Measurements from ENCODE around the gene SHD.
"Not testable (repeated sequence)": the region's sequence is repeated elsewhere in the genome, so short reads cannot be mapped to it uniquely, and the experiment has no call there.

GRCh38 chr19:4274321-4274686, 4.8 kb upstream of the SHD start:
- TF ChIP-seq, protein P1, sequence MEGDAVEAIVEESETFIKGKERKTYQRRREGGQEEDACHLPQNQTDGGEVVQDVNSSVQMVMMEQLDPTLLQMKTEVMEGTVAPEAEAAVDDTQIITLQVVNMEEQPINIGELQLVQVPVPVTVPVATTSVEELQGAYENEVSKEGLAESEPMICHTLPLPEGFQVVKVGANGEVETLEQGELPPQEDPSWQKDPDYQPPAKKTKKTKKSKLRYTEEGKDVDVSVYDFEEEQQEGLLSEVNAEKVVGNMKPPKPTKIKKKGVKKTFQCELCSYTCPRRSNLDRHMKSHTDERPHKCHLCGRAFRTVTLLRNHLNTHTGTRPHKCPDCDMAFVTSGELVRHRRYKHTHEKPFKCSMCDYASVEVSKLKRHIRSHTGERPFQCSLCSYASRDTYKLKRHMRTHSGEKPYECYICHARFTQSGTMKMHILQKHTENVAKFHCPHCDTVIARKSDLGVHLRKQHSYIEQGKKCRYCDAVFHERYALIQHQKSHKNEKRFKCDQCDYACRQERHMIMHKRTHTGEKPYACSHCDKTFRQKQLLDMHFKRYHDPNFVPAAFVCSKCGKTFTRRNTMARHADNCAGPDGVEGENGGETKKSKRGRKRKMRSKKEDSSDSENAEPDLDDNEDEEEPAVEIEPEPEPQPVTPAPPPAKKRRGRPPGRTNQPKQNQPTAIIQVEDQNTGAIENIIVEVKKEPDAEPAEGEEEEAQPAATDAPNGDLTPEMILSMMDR (IDR thresholded peaks at IDR 0.05 in 2 of 3, conservative IDR thresholded peaks at IDR 0.05 in 1 of 3; ENCODE audit: borderline replicate concordance in 1 of 3, insufficient read depth in 1 of 3, low read depth in 2 of 3, low read length in 2 of 3) = not testable (repeated sequence)
- TF ChIP-seq REST (IDR thresholded peaks at IDR 0.05; ENCODE audit: low read depth); ELF1 (IDR thresholded peaks at IDR 0.05; ENCODE audit: borderline replicate concordance, low read depth); TCF7L2 (IDR thresholded peaks at IDR 0.05; ENCODE audit: borderline replicate concordance, extremely low read depth, insufficient read depth, insufficient read length); CEBPB (IDR thresholded peaks at IDR 0.05; ENCODE audit: low read depth); MAX (IDR thresholded peaks at IDR 0.05); EZH2 (IDR thresholded peaks at IDR 0.05); ZFX (IDR thresholded peaks at IDR 0.05); POLR2AphosphoS5 (IDR thresholded peaks at IDR 0.05; ENCODE audit: low read depth, low read length); RAD21 (IDR thresholded peaks at IDR 0.05; ENCODE audit: low read depth); POLR2A (IDR thresholded peaks at IDR 0.05; ENCODE audit: borderline replicate concordance, extremely low read depth, insufficient read depth, insufficient read length); EZH2phosphoT487 (IDR thresholded peaks at IDR 0.05; ENCODE audit: borderline replicate concordance): not testable (repeated sequence)

All from HCT116 (cell line).